Measurements from ENCODE around the gene TCP1.

TCP1 gene

GRCh38 chr6:159829526-159829925 lies 40.1 kb upstream of the TCP1 start:
- no peak overlapping the region for H3K27ac ChIP-seq (ENCODE audit: low read depth, low read length)
- H3K9ac ChIP-seq (ENCODE audit: low read length), result no peak overlapping the region
- no peaks in the 10 kb centered on the region for H4K20me1 ChIP-seq (ENCODE audit: low read depth, low read length)
- no peak overlapping the region for H2AFZ ChIP-seq (ENCODE audit: low read depth, low read length, severe bottlenecking)
- no peak for TF ChIP-seq CTCF (IDR thresholded peaks at IDR 0.05; ENCODE audit: insufficient read depth, low read length, poor library complexity, severe bottlenecking)
- TF ChIP-seq EZH2phosphoT487 (conservative IDR thresholded peaks at IDR 0.05; ENCODE audit: low read length), result no peak
- no peaks in the 10 kb centered on the region for H3K9me2 ChIP-seq (replicated peaks; ENCODE audit: insufficient read depth, low read length)
- no peaks in the 10 kb centered on the region for H3F3A ChIP-seq (ENCODE audit: insufficient read depth)
- no peaks in the 10 kb centered on the region for H3K79me2 ChIP-seq (ENCODE audit: insufficient read depth, low read length)
- no peaks in the 10 kb centered on the region for H3K27me3 ChIP-seq (ENCODE audit: low read length)
- no peak overlapping the region for H3K4me3 ChIP-seq (ENCODE audit: insufficient read depth, low read length, poor library complexity, severe bottlenecking)
- H3K9me3 ChIP-seq (ENCODE audit: insufficient read depth, low read length), result no peaks in the 10 kb centered on the region
- H3K4me2 ChIP-seq (ENCODE audit: low read depth, low read length, poor library complexity, severe bottlenecking), result no peak overlapping the region
- H3K36me3 ChIP-seq (ENCODE audit: low read length), result no peaks in the 10 kb centered on the region

- Histone ChIP-seq H3F3A (ENCODE audit: insufficient read depth) (no peaks in the 10 kb centered on the region), H4K20me1 (ENCODE audit: low read depth, low read length) (no peaks in the 10 kb centered on the region), H2AFZ (ENCODE audit: low read depth, low read length, severe bottlenecking) (no peak overlapping the region), H3K9ac (ENCODE audit: low read length) (no peak overlapping the region), H3K27ac (ENCODE audit: low read depth, low read length) (no peak overlapping the region), H3K9me2 (replicated peaks; ENCODE audit: insufficient read depth, low read length) (no peaks in the 10 kb centered on the region), H3K9me3 (ENCODE audit: insufficient read depth, low read length) (no peaks in the 10 kb centered on the region), H3K4me3 (ENCODE audit: insufficient read depth, low read length, poor library complexity, severe bottlenecking) (no peak overlapping the region), H3K36me3 (ENCODE audit: low read length) (no peaks in the 10 kb centered on the region), H3K4me2 (ENCODE audit: low read depth, low read length, poor library complexity, severe bottlenecking) (no peak overlapping the region), H3K79me2 (ENCODE audit: insufficient read depth, low read length) (no peaks in the 10 kb centered on the region), H3K27me3 (ENCODE audit: low read length) (no peaks in the 10 kb centered on the region)
- no peak for TF ChIP-seq EZH2phosphoT487 (conservative IDR thresholded peaks at IDR 0.05; ENCODE audit: low read length)
- no peak for TF ChIP-seq CTCF (IDR thresholded peaks at IDR 0.05; ENCODE audit: insufficient read depth, low read length, poor library complexity, severe bottlenecking)
Measured at GRCh38 chr6:159828074-159828473, 38.7 kb upstream of the TCP1 start.

GRCh38 chr6:159826968-159827647 lies 37.7 kb upstream of the TCP1 start:
- H3K9ac ChIP-seq (ENCODE audit: low read length), result no peak overlapping the region
- no peaks in the 10 kb centered on the region for H3K9me3 ChIP-seq (ENCODE audit: insufficient read depth, low read length)
- TF ChIP-seq CTCF (IDR thresholded peaks at IDR 0.05; ENCODE audit: insufficient read depth, low read length, poor library complexity, severe bottlenecking) (no peak), EZH2phosphoT487 (conservative IDR thresholded peaks at IDR 0.05; ENCODE audit: low read length) (no peak)
- H3K27me3 ChIP-seq (ENCODE audit: low read length), result no peaks in the 10 kb centered on the region
- H4K20me1 ChIP-seq (ENCODE audit: low read depth, low read length), result no peaks in the 10 kb centered on the region
- no peaks in the 10 kb centered on the region for H3K79me2 ChIP-seq (ENCODE audit: insufficient read depth, low read length)
- H3K9me2 ChIP-seq (replicated peaks; ENCODE audit: insufficient read depth, low read length), result no peaks in the 10 kb centered on the region
- no peaks in the 10 kb centered on the region for H3K36me3 ChIP-seq (ENCODE audit: low read length)
- no peak overlapping the region for H3K27ac ChIP-seq (ENCODE audit: low read depth, low read length)
- no peaks in the 10 kb centered on the region for H3F3A ChIP-seq (ENCODE audit: insufficient read depth)
- H3K4me2 ChIP-seq (ENCODE audit: low read depth, low read length, poor library complexity, severe bottlenecking), result no peak overlapping the region
- no peak overlapping the region for H3K4me3 ChIP-seq (ENCODE audit: insufficient read depth, low read length, poor library complexity, severe bottlenecking)
- no peak overlapping the region for H2AFZ ChIP-seq (ENCODE audit: low read depth, low read length, severe bottlenecking)

Measured in SU-DHL-6 (cell line).